Liver (tissue), 3 donors: ENCODE results near the gene TMTC1.

Experiments used
- CTCF ChIP-seq: fragments of 150-350 bp; IDR thresholded peaks from 2 replicates; pipeline ENCODE4 v1.5.1; 2017; ENCODE audit warnings: improper control_type of control experiment, low read depth, low read length; ENCODE audit not compliant: missing input control
- NR2F2 ChIP-seq: IDR thresholded peaks from 2 replicates; pipeline ENCODE4 v1.6.1; 2016; ENCODE audit warnings: antibody characterized with exemption
- RXRA ChIP-seq, 2 donors: IDR thresholded peaks; 2 replicates each; pipeline ENCODE4 v1.6.1; 2017 to 2018; ENCODE audit warnings: antibody characterized with exemption in 2 of 2, mild to moderate bottlenecking in 1 of 2
- donor health status: healthy.
- donor health status: healthy.

GRCh38 chr12:29743077-29743476 is 40.7 kb downstream of the TMTC1 start:
- TF ChIP-seq CTCF (no peak), NR2F2 (no peak), RXRA (IDR thresholded peaks at IDR 0.05) (no peak)
